ENCODE results near the gene LGALS4.

Gene LGALS4

DNA sequence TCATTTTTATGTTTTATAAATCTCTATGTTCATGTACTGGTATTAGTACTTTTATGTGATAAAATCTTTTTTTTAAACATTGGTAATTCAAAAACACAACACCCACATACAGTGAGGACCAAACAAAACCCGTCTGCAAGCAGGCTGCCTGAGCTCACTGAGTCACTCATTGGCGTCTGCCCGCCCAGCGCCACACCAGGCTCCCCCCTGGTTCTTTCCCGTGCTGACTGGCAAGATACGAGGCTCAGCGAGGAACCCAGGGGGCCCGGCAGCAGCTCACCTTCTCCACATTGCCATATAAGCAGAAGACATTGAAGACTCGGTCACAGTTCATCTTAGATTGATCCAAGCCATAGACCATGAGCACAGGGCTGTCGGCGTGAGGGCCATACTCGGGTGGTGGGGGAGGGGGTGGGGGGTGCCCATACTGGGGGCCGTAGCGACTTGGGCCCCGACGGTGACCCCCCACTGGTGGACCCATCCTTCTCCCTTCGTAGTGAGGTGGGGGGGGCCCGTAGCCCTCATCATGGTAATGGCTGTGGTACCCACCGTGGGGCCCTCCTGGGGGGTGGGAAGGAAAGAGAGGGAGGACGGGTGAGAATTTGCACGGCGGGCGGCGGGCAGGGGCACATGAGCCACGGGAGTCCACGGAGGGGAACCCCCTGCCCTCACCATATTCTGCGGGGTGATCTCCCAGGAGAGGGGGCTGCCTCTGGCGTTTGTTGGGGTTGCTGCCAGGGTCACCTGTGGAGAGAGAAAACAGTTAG lies 27.3 kb upstream of the LGALS4 start:
- CTCF ChIA-PET: no interaction called here
- POLR2A ChIA-PET: interaction anchor here (3.3 kb wide), 1 partner anchor 9 kb away, joined by 23 read pairs; no protein-coding TSS in a partner anchor
- DNase-seq (ENCODE audit: extremely low spot score): no peak
- TF ChIP-seq TARDBP (IDR thresholded peaks at IDR 0.05): no peak
- TF ChIP-seq HDGF (IDR thresholded peaks at IDR 0.05; ENCODE audit: borderline replicate concordance): no peak
- no peak for TF ChIP-seq LEF1 (IDR thresholded peaks at IDR 0.05; ENCODE audit: borderline replicate concordance)
- TF ChIP-seq BHLHE40 (IDR thresholded peaks at IDR 0.05; ENCODE audit: borderline replicate concordance): no peak
- no peak for TF ChIP-seq FOXA1 (IDR thresholded peaks at IDR 0.05)
- no peak for TF ChIP-seq CTBP1 (IDR thresholded peaks at IDR 0.05; ENCODE audit: borderline replicate concordance)
- no peak for TF ChIP-seq ELF4 (IDR thresholded peaks at IDR 0.05)
- no peak for TF ChIP-seq NFRKB (IDR thresholded peaks at IDR 0.05)

GRCh38 chr19:38838986-38839761 lies 26.4 kb upstream of the LGALS4 start:
- TF ChIP-seq FOXM1 (IDR thresholded peaks at IDR 0.05; ENCODE audit: borderline replicate concordance): no peak
- TF ChIP-seq SP1 (IDR thresholded peaks at IDR 0.05): no peak
- TF ChIP-seq ELF4 (IDR thresholded peaks at IDR 0.05): no peak
- no peak for TF ChIP-seq LEF1 (IDR thresholded peaks at IDR 0.05; ENCODE audit: borderline replicate concordance)
- ChIA-PET POLR2A (interaction anchor here (3.3 kb wide), 1 partner anchor 10 kb away, joined by 23 read pairs; no protein-coding TSS in a partner anchor), CTCF (no interaction called here)
- DNase-seq (ENCODE audit: extremely low spot score): no peak

- ChIA-PET CTCF (no interaction called here), POLR2A (interaction anchor here (1.1 to 3.3 kb wide), 2 partner anchors 10 to 13 kb away, joined by 4 to 23 read pairs; no protein-coding TSS in a partner anchor)
- no peak for DNase-seq (ENCODE audit: extremely low spot score)
- TF ChIP-seq HDGF (IDR thresholded peaks at IDR 0.05; ENCODE audit: borderline replicate concordance): no peak
- no peak for TF ChIP-seq FOXK2 (IDR thresholded peaks at IDR 0.05)
- no peak for TF ChIP-seq CTBP1 (IDR thresholded peaks at IDR 0.05; ENCODE audit: borderline replicate concordance)
- TF ChIP-seq TARDBP (IDR thresholded peaks at IDR 0.05): no peak
- no peak for TF ChIP-seq ZNF384 (IDR thresholded peaks at IDR 0.05)
- TF ChIP-seq FOXM1 (IDR thresholded peaks at IDR 0.05; ENCODE audit: borderline replicate concordance): no peak
- no peak for TF ChIP-seq SP1 (IDR thresholded peaks at IDR 0.05)
- no peak for TF ChIP-seq LEF1 (IDR thresholded peaks at IDR 0.05; ENCODE audit: borderline replicate concordance)
- no peak for TF ChIP-seq SUZ12 (IDR thresholded peaks at IDR 0.05)
- TF ChIP-seq ELF4 (IDR thresholded peaks at IDR 0.05): no peak
- no peak for TF ChIP-seq BHLHE40 (IDR thresholded peaks at IDR 0.05; ENCODE audit: borderline replicate concordance)
- TF ChIP-seq, protein P1, sequence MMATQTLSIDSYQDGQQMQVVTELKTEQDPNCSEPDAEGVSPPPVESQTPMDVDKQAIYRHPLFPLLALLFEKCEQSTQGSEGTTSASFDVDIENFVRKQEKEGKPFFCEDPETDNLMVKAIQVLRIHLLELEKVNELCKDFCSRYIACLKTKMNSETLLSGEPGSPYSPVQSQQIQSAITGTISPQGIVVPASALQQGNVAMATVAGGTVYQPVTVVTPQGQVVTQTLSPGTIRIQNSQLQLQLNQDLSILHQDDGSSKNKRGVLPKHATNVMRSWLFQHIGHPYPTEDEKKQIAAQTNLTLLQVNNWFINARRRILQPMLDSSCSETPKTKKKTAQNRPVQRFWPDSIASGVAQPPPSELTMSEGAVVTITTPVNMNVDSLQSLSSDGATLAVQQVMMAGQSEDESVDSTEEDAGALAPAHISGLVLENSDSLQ (IDR thresholded peaks at IDR 0.05): no peak
- TF ChIP-seq ARNT (IDR thresholded peaks at IDR 0.05): no peak
- no peak for TF ChIP-seq NFRKB (IDR thresholded peaks at IDR 0.05)
- TF ChIP-seq FOXA1 (IDR thresholded peaks at IDR 0.05): no peak
- no peak for TF ChIP-seq L3MBTL2 (conservative IDR thresholded peaks at IDR 0.05)
These were observed 25.7 kb upstream of the LGALS4 start for GRCh38 chr19:38838208-38838985.

DNA sequence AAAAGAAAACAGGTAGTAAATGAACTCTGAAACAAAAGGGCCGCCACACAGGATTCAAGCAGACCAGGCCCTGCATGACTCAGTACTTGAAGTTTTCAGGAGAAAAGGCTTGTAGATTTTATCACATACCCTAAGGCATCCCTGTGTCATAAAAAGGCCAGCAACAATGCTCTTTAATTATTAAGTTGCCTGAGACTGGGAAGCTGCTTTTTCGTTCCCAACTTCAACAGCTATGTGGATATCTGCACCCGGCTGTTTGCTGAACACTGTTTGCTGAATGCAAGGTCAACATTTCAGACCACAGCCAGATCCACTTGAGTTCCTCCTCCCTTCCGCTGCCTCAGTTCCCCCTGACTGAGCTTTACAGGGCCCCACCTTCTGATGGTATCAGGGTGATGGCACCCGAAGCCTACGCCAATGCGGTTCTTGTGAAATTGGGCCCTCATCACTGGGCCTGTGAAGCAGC lies 24.9 kb upstream of the LGALS4 start:
- CTCF ChIA-PET: no interaction called here
- DNase-seq (ENCODE audit: extremely low spot score): no peak
- TF ChIP-seq BHLHE40 (IDR thresholded peaks at IDR 0.05; ENCODE audit: borderline replicate concordance) (no peak), NFRKB (IDR thresholded peaks at IDR 0.05) (no peak), FOXA1 (IDR thresholded peaks at IDR 0.05) (no peak), SUZ12 (IDR thresholded peaks at IDR 0.05) (no peak), FOXM1 (IDR thresholded peaks at IDR 0.05; ENCODE audit: borderline replicate concordance) (no peak), FOXK2 (IDR thresholded peaks at IDR 0.05) (no peak), TARDBP (IDR thresholded peaks at IDR 0.05) (no peak), ZNF384 (IDR thresholded peaks at IDR 0.05) (no peak), HDGF (IDR thresholded peaks at IDR 0.05; ENCODE audit: borderline replicate concordance) (no peak), ARNT (IDR thresholded peaks at IDR 0.05) (no peak), ELF4 (IDR thresholded peaks at IDR 0.05) (no peak), L3MBTL2 (conservative IDR thresholded peaks at IDR 0.05) (no peak), CTBP1 (IDR thresholded peaks at IDR 0.05; ENCODE audit: borderline replicate concordance) (no peak), LEF1 (IDR thresholded peaks at IDR 0.05; ENCODE audit: borderline replicate concordance) (no peak), SP1 (IDR thresholded peaks at IDR 0.05) (no peak)
- TF ChIP-seq, protein P1 (IDR thresholded peaks at IDR 0.05): no peak
- POLR2A ChIA-PET: interaction anchor here (0.8 to 3.3 kb wide), 3 partner anchors 11 to 15 kb away, joined by 3 to 23 read pairs (median 4); no protein-coding TSS in a partner anchor

GRCh38 chr19:38836983-38837626 lies 24.4 kb upstream of the LGALS4 start:
- TF ChIP-seq SUZ12 (IDR thresholded peaks at IDR 0.05) (no peak), ELF4 (IDR thresholded peaks at IDR 0.05) (no peak), HDGF (IDR thresholded peaks at IDR 0.05; ENCODE audit: borderline replicate concordance) (no peak), ARNT (IDR thresholded peaks at IDR 0.05) (no peak), CTBP1 (IDR thresholded peaks at IDR 0.05; ENCODE audit: borderline replicate concordance) (no peak), FOXM1 (IDR thresholded peaks at IDR 0.05; ENCODE audit: borderline replicate concordance) (no peak), ZNF384 (IDR thresholded peaks at IDR 0.05) (no peak), NFRKB (IDR thresholded peaks at IDR 0.05) (no peak), L3MBTL2 (conservative IDR thresholded peaks at IDR 0.05) (no peak), SP1 (IDR thresholded peaks at IDR 0.05) (no peak), FOXK2 (IDR thresholded peaks at IDR 0.05) (no peak)
- TF ChIP-seq, protein P1 (IDR thresholded peaks at IDR 0.05): no peak
- DNase-seq (ENCODE audit: extremely low spot score): no peak
- POLR2A ChIA-PET: interaction anchor here (0.8 to 3.3 kb wide), 2 partner anchors 12 to 16 kb away, joined by 3 to 23 read pairs; no protein-coding TSS in a partner anchor
- CTCF ChIA-PET: no interaction called here
